HG03103 (cell line): ENCODE measurements around the gene ARHGEF16.

ENCODE experiments used
- ATAC-seq: cut with Tn5 transposase; IDR thresholded peaks from one replicate; pipeline ENCODE4 v1.9.1; 2021; ENCODE audit warnings: low read depth; ENCODE audit not compliant: unreplicated experiment

ARHGEF16 gene

GRCh38 chr1:3465091-3465934 lies 10.8 kb downstream of the ARHGEF16 start:
- no peak for ATAC-seq

DNA sequence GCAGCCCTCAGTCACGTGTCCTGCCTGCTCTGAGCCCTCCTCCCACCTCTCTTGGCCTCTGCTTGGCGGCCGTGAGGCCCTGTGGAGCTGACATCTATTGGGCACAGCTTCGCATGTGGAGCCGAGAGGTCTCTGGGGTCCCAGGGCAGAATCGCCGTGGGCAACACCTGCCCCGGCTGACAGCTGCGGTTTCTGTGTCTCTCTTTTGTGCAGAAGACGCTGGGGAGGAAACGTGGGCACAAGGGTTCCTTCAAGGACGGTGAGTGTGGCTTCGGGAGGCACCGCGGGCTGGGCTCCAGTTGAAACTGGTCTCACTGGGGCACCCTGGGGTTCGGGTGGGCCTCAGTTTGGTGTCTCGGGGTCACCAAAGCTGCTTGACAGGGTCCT lies 11.5 kb downstream of the ARHGEF16 start:
- ATAC-seq = no peak

DNA sequence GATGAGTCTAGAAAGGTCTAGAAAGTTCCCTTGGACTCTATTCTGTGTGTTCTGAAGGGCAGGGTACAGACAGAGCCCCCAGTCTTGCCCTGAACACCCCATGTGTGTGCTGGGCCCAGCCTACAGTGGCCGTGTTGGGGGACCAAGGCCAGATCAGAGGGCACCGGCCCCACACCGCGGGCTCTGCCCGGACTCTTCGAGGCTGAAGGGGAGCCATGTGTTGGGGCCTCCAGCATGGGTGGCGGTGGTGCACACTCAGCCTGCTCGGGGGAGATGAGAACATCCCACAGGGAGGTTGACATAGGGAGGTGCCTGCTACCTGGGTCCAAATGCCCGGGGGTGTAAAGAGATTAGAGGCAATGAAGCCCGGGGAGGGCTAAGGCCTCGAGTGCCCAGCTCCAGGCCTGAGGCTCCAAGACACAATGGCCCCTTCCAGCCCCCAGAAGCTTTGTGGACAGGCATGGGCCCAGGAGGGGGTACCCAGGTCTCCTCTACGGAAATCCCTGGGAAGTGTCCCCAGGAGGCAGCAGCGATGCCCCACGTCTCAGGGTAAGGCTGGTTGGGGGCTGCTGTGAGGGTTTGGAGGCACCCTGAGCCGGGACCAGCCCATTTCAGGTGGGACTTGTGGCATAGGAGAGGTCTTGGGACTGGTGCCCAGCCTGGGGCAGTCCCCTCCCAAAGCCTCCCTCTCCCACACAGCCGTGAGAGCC lies 12.1 kb downstream of the ARHGEF16 start:
- ATAC-seq = no peak

DNA sequence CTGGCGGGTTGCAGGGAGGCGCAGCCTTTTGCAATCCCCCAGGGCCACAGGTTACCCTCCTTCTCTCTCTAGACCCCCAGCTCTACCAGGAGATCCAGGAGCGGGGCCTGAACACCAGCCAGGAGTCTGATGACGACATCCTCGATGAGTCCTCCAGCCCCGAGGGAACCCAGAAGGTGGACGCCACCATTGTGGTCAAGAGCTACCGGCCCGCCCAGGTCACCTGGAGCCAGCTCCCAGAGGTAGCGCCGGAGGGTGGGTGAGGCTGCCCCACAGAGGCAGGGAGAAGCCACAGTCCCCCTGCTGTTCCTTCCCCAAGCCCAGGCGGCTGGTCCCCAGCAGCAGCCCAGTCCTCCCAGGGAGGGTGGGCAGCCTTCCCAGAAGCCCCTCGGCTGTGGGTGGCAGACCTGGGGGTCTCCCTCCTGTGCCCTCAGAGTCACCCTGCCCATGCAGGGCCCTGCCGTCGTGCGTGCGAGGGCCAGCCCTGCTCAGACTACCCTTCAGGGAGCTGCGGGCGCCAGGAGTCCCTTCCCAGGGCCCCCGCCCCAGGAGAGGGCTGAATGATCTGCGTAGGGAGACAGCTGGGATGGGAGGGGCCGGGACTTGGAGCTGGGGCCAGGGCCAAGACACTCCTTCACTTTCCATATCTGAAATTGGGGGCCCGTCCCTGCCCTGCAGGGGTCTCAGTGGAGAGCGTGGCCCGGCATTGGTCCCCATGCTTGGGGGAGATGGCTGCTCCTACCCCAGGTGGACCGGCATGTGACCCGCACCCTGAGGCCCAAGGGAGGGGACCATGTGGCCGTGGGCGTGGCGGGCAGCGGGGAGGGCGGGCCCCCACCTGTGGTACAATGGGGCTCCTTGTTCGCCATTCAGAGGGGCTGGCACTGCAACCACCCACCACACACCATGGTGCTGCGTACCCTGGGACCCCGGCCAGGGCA lies 12.9 kb downstream of the ARHGEF16 start:
- no peak for ATAC-seq

DNA sequence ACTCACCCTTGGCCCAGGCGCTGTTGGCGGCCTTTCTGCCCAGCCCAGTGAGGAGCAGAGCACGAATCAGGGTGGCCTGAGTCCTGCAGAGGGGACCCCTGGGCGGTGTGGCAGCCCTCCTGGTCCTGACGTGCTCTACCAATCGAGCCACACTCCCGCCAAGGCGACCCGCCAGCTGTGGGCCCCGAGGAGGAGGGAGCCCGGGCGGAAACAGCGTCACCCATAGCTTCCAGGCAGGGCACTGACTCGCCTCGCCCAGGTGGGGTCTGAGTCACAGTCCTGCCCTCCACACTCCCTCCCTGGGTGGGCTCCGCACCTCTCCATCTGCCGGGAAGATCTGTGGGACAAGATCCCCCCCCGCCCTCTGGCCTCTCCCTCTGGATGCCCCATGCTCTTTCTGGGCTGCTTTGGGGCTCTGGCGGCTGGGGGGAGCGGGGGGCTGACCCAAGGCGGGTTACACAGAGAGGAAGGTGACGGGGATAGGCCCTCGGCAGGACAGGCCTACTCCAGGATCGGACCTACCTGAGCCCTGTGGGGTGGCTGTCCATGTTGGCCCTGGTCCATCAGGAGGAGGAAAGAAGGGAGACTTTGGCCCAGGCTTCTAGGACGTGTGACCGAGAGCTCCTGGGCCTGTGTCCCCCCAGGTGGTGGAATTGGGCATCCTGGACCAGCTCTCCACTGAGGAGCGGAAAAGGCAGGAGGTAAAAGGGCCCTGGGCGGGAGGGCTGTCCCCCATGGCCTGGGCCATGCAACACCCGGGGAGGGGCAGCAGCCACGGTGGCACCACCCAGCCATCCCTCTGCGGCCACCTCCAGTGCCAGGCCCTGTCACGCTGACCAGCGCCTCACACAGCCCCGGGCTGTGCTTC lies 14.0 kb downstream of the ARHGEF16 start:
- no peak for ATAC-seq

DNA sequence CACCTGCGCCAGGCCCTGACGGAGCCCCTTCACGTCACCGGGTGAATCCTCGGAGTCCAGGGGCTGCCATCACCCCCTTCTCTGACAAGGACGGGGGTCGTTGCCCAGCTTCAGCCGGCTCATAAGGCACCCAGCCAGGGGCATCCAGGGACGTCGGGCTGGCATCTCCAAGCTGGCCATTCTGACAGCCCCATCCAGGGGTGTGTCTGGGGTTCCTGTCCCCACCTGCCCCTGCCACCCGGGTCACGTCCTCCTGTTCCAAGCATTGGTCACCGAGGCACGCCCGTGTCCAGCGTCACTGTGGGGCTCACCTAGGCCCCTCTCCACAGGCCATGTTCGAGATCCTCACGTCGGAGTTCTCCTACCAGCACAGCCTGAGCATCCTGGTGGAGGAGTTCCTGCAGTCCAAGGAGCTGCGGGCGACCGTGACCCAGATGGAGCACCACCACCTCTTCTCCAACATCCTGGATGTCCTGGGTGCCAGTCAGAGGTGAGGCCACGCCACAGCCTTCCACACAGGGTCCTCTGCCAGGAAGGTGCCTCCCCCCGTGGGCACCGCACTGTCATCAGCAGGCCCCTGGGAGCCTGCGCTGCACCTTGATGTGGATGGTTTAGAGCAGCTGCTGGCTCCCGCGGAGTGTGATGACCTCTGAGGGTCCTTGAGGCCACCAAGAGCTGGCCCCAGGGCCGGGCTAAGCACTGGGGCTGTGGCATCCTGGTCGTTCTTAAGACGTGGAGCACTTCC lies 14.8 kb downstream of the ARHGEF16 start:
- ATAC-seq = no peak

- ATAC-seq = no peak
Observed at GRCh38 chr1:3469849-3470649, 15.6 kb downstream of the ARHGEF16 start.

DNA sequence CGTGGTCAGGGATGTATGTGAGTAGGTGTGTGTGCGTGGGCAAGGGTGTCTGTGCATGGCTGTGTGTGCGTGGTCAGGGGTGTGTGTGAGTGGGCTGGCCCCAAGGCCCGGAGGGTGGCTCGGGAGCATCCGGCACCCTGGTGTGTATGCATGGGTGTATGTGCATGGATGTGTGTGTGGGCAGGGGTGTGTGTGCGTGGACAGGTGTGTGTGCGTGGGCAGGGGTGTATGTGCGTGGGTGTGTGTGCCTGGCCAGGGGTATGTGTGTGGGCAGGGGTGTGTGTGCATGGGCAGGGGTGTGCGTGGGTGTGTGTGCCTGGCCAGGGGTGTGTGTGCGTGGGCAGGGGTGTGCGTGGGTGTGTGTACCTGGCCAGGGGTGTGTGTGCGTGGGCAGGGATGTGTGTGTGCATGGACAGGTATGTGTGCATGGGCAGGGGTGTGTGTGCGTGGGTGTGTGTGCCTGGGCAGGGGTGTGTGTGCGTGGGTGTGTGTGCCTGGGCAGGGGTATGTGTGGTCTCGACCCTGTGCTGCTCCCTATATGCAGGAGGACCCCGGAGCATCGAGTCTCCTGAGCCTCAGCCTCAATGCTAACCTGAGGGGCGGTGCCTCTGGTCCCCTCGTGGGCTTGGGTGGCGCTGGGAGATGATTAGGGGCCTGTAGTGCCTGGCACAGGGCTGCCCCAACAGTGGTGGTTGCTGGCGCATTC lies 16.3 kb downstream of the ARHGEF16 start:
- ATAC-seq = no peak

DNA sequence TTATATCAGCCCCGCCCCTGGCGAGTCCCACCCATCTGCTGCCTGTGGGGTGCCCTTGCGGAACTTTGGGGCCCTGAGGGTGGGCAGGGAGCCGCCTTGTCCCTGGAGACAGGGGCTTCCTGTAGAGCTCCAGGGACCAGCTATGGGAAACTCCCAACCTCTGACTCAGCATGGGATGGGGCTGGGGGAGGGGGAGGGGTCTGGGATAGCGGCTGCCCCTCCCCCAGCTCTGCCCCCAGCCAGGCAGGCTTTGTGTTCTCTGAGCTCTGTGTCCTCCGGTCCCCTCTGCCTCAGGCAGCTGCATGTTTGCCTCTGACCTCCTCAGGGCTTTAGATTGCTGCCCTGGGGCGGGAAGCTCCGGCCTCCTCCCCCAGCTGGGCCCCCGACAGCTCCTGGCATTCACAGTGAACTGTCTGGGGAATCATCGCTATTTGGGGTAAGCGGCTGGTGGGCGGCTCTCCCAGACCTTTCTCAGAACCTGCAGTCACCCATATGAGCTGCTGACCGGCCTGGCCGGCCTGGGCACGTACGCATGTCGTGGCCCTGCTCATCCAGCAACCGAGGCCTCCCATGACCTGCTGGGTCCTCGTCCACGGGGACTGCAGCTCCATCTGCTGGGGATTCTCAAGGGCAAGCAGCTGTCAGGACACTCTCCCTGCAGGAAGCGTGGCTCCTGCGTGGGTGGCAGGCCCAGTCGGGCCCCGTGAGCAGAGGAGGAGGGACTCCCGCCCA lies 17.1 kb downstream of the ARHGEF16 start:
- no peak for ATAC-seq

- ATAC-seq = no peak
Observed at GRCh38 chr1:3472088-3472850, 17.8 kb downstream of the ARHGEF16 start.

DNA sequence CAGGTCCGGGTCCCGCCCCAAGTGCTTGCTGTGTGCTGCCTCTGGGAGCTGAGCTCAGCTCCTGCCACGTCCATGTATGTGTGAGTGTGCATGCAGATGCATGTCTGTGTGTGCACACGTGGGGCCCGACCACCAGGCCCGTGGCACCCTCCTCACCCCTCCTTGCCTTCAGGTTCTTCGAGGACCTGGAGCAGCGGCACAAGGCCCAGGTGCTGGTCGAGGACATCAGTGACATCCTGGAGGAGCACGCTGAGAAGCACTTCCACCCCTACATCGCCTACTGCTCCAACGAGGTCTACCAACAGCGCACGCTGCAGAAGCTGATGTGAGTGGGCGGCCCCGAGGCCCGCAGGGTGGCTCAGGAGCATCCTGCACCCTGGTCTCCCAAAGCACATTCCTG lies 18.4 kb downstream of the ARHGEF16 start:
- ATAC-seq = no peak

DNA sequence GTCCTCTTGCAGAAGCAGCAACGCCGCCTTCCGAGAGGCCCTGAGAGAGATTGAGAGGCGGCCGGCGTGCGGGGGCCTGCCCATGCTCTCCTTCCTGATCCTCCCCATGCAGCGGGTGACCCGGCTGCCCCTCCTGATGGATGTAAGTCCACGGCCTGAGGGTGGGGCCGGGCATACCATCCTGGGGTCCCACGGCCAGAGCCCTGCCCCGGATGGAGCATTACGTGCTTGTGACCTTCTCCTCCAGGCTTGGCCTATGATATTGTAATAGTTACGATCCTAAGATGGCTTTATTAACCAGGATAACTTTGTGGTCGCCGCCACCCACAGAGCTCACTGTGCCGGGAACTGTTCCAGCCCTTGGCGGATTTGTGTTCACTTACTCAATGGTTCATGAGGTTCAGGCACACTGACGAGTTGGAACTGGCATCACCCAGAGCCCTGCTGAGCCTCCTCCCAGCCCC lies 18.9 kb downstream of the ARHGEF16 start:
- ATAC-seq = no peak

- no peak for ATAC-seq
Observed at GRCh38 chr1:3474016-3474415, 19.6 kb downstream of the ARHGEF16 start.

DNA sequence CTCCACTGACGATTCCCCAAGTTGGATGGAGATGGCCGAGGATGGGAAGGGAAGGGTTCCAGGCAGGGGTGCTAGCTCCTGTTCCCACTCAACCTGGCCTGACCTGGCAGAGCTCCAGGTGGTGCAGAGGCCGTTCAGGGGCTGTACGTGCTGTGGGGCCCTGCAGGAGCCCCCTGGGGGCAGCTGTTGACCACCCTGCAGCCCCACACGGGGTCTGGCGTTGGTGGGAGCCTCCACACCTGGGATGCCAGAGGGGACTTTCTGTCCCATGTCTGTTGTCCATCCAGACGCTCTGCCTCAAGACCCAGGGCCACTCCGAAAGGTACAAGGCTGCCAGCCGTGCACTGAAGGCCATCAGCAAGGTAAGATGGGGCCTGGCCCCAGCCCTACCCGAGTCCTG lies 20.0 kb downstream of the ARHGEF16 start:
- ATAC-seq = no peak

GRCh38 chr1:3475839-3476573 lies 21.5 kb downstream of the ARHGEF16 start:
- ATAC-seq = no peak

DNA sequence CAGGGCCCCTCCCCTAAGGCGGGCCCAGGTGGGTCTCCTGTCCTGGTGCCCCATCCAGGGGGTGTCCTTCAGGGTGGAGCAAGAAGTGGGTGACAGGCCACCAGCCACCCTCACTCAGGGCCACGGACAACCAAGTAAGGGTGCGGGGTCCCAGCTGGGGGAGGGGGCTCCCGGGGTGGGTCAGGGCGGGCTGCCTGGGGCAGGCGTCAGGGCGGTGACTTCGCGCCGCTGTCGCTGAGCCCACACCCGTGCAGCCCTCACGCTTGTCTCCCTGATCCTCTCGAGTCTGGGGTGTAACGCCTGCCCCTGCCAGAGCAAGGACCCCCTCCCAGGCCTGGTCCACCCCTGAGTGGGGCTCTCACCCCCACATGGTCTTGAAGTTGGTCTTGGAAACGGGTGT lies 22.2 kb downstream of the ARHGEF16 start:
- no peak for ATAC-seq
